G401 (cell line): ENCODE data around the gene UBE2L3. TPM values are rescaled to one million over a fixed set of nuclear protein-coding genes. Genes with fewer than 3 reads are reported as not detected.
"Not testable (repeated sequence)": the region's sequence is repeated elsewhere in the genome, so short reads cannot be mapped to it uniquely, and the experiment has no call there.

Experiments
- DNase-seq: peaks from one replicate; pipeline ENCODE4 v3.0.0-alpha.2; 2015; ENCODE audit warnings: low spot score
- in situ Hi-C: cut with HindIII; loops from 2 replicates; pipeline ENCODE4 v1.10.0; 2016; ENCODE audit warnings: low sequenced_read_pairs, mixed read lengths
- total RNA-seq: library from RNA; depleted of rRNA; stranded (reverse); fragments of >200 nt; shearing (Covaris generic); gene quantifications from 2 replicates; pipeline ENCODE4 v1.2.3, GENCODE V29; 2014

UBE2L3 gene
- total RNA-seq, 1 experiment from 2014 or later: 58.0 TPM

DNA sequence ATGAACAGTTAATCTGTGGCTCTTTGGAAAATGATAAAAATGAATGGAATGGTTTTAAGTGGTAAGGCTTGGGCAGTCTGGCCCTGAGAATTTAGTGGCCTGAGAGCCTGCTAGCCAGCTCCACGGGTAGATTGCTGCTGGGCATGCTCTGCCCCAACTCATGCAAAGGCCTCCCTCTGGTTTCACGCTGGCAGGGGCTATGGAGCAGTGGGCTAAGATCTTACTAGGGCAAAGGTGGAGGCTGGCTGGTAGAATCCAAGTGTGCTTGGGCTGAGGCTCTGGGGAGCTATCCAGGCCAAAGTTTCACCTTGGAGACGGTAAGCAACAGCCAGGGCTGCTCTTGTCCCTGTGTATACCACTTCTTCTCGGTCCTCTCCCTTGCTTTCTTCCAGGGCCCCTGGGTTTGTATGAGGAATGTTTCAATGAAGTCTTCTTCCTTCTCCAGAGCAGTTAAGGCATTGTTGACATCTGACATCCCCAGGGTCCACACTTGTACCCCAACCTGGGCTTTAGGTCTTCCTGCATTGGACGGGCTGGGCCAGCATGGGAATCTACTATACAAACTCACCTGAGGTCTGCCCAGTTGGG lies 27.4 kb downstream of the UBE2L3 start:
- DNase-seq: no peak
- in situ Hi-C loops: no loop called here

DNA sequence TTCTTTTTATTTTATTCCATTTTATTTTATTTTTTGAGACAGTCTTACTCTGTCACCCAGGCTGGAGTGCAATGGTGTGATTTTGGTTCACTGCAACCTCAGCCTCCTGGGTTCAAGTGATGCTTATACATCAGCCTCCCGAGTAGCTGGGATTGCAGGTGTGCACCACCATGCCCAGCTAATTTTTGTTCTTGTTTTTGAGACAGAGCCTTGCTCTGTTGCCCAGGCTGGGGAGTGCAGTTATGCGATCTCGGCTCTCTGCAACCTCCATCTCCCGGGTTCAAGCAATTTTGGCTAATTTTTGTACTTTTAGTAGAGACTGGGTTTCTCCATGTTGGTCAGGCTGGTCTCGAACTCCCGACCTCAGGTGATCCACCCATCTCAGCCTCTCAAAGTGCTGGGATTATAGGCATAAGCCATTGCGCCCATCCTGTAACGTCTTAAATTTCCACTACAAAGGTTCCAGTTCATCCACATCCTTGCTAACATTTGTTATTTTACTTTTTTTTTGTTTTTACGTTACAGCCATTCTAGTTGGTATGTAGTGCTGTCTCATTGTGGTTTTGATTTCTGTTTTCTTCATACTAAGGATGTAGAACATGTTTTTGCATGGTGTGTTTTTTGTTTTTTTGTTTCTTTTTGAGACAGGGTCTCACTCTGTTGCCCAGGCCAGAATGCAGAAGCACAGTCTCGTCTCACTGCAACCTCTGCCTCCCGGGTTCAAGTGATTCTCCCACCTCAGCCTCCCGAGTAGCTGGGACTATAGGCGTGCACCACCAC lies 29.0 kb downstream of the UBE2L3 start:
- DNase-seq, in situ Hi-C loops: not testable (repeated sequence)

- no peak for DNase-seq
- in situ Hi-C loops: no loop called here
Observed at GRCh38 chr22:21598302-21598701, 30.8 kb downstream of the UBE2L3 start.

GRCh38 chr22:21599053-21599893 lies 31.8 kb downstream of the UBE2L3 start:
- in situ Hi-C loops: no loop called here

DNA sequence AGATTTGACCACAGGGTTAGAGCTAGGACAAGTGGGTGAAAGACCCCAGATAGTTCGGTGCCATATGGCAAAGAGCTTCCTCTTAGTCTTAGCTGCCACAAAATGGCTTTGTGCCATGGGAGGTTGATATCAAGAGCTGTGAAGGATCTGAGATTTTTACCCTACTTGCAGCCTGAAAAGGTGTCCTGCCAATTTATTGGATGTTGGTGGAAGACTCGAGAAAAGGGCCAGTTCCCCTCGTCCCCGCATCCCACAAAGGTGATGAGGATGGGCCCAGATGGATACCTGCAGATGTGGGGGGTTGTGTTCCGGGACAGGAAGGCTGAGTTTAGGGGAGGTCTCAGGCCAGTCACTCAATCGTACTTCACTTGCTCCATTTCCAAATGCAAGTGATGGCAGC lies 35.1 kb downstream of the UBE2L3 start:
- no peak for DNase-seq
- in situ Hi-C loops: no loop called here

More at GRCh38 chr22:21599053-21599893, 31.8 kb downstream of the UBE2L3 start:
- no peak for DNase-seq

DNA sequence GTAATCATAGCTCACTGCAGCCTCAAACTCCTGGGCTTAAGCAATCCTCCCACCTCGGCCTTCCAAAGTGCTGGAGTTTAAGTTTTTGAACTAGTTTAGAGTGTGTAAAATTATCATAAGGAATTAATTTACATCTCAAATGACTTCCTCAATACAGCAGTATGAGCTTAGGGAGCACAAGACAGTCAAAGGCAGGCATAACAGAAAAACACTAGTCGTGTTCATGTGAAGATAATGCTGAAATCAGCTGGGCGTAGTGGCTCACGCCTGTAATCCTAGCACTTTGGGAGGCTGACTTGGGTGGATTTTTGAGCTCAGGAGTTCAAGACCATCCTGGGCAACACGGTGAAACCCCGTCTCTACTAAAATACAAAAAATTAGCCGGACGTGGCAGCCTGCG lies 36.5 kb downstream of the UBE2L3 start:
- in situ Hi-C loops: no loop called here
- DNase-seq: no peak

GRCh38 chr22:21605887-21606564 lies 38.5 kb downstream of the UBE2L3 start:
- DNase-seq: no peak
- in situ Hi-C loops: no loop called here

DNA sequence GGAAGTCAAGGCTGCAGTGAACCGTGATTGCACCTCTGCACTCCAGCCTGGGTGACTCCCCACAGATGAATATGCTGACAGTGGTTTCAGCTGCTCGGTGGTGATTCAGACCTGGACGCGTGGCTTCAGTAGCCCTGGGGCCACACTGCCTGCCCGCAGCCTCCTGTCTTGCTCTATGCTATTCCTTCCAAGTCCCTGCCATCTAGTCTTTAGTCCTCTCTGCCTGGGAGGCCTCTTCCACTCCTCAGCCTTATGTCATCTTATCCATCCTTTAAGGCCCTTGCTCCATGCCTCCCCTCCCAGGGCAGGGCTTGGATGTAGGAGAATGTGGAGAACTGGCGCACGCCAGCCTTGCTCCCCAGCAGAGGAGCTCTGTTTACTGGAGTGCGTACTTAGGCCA lies 39.3 kb downstream of the UBE2L3 start:
- no peak for DNase-seq
- in situ Hi-C loops: no loop called here

- in situ Hi-C loops, DNase-seq: not testable (repeated sequence)
Observed at GRCh38 chr22:21609556-21610157, 42.1 kb downstream of the UBE2L3 start.

- in situ Hi-C loops: no loop called here
- no peak for DNase-seq
Observed at GRCh38 chr22:21611210-21611977, 43.9 kb downstream of the UBE2L3 start.

GRCh38 chr22:21612858-21613257 lies 45.3 kb downstream of the UBE2L3 start:
- in situ Hi-C loops: no loop called here
- no peak for DNase-seq

GRCh38 chr22:21613553-21614233 lies 46.2 kb downstream of the UBE2L3 start:
- no peak for DNase-seq
- in situ Hi-C loops: no loop called here

DNA sequence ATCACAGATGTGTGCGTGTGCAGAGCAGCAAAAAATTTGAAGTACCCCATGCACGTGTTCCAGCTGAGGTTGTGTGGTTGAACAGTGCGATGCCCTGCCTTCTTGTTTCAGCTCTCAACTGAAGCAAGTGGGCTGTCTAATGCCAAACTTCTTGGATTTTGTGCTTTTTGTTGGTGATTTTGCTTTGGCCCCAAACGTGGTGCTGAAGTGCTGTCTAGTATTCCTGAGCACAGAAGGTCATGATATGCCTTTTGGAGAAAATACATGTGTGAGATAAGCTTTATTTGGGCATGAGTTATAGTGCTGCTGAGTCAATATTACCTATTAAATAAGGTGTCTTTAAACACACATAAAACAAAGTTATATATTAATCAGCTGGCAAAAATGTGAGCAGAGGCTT lies 48.2 kb downstream of the UBE2L3 start:
- DNase-seq: no peak
- in situ Hi-C loops: no loop called here

DNA sequence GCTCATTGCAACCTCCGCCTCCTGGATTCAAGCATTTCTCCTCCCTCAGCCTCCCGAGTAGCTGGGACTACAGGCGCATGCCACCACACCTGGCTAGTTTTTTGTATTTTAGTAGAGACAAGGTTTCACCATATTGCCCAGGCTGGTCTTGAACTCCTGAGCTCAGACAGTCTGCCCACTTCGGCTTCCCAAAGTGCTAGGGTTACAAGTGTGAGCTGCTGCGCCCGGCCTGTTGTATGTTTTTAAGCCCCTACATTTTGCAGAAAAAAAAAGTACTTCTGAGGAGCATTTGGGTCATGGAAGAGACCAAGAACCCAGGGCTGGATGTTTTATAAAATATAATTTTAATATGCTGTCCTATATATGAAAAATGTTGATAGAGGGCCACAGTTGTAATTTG lies 49.8 kb downstream of the UBE2L3 start:
- in situ Hi-C loops, DNase-seq: not testable (repeated sequence)

GRCh38 chr22:21621025-21621424 lies 53.5 kb downstream of the UBE2L3 start:
- in situ Hi-C loops: no loop called here
- DNase-seq: no peak

GRCh38 chr22:21622011-21622918 lies 54.8 kb downstream of the UBE2L3 start:
- DNase-seq: peak; percentile 50
- in situ Hi-C loops: no loop called here
